Measurements from ENCODE around the gene ZC3H12D. TPM values are rescaled to one million over a fixed set of nuclear protein-coding genes. Genes with fewer than 3 reads are reported as not detected.

ZC3H12D gene
- total RNA-seq, 4 donors from 2014 or later: 1.6 to 7.2 (median 3.1) TPM

DNA sequence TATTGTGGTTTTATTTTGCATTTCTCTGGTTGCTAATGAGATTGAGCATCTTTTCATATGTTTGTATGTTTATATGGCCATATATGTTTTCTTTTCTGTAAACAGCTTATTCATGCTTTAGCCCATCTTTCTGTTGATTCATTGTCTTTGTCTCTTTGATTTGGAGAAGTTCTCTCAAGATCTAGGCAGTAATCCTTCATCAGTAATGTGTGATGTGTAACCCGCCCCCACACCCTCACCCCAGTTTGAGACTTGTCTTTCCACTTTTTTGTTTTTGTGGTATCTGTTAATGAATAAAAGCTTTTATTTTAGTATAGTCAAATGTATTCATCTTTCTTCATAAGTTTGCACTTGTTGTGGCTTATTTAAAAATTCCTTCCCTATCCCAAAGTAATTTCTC is 26.0 kb downstream of the ZC3H12D start:
- H3K9me3 ChIP-seq: no peaks in the 10 kb centered on the region
- 97 to 98% methylated on average over 1 of the region's 1 CpG for WGBS, 2 donors
- no peaks in the 10 kb centered on the region for H3K36me3 ChIP-seq
- no peak overlapping the region for H3K27ac ChIP-seq
- H3K4me1 ChIP-seq: peaks cover 0 to 18% (median 11%) of the 10 kb centered on the region in 4 donors
- TF ChIP-seq EP300 (IDR thresholded peaks at IDR 0.05): no peak
- no peak for TF ChIP-seq POLR2A (IDR thresholded peaks at IDR 0.05)
- TF ChIP-seq, protein P1, sequence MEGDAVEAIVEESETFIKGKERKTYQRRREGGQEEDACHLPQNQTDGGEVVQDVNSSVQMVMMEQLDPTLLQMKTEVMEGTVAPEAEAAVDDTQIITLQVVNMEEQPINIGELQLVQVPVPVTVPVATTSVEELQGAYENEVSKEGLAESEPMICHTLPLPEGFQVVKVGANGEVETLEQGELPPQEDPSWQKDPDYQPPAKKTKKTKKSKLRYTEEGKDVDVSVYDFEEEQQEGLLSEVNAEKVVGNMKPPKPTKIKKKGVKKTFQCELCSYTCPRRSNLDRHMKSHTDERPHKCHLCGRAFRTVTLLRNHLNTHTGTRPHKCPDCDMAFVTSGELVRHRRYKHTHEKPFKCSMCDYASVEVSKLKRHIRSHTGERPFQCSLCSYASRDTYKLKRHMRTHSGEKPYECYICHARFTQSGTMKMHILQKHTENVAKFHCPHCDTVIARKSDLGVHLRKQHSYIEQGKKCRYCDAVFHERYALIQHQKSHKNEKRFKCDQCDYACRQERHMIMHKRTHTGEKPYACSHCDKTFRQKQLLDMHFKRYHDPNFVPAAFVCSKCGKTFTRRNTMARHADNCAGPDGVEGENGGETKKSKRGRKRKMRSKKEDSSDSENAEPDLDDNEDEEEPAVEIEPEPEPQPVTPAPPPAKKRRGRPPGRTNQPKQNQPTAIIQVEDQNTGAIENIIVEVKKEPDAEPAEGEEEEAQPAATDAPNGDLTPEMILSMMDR (IDR thresholded peaks at IDR 0.05): no peak
- H3K4me3 ChIP-seq: no peak overlapping the region
- H3K27me3 ChIP-seq: peaks cover 0 to 4% of the 10 kb centered on the region in 2 donors
- no peak for DNase-seq (ENCODE audit: low spot score in 2 of 2)

DNA sequence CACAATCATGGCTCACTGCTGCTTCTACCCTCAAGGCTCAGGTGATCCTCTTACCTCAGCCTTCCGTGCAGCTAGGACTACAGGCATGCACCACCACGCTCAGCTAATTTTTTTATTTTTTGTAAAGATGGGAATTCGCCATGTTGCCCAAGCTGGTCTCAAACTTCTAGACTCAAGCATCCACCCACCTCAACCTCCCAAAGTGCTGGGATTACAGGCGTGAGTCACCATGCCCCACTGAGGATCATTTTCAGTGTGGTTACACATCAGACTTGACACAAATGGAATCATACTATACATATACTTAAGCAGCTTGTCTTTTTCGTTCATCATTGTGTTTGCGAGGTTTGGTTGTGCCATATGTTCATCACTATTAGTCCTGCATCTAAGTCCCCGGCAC is 26.6 kb downstream of the ZC3H12D start:
- H3K9me3 ChIP-seq: no peaks in the 10 kb centered on the region
- H3K4me3 ChIP-seq: no peak overlapping the region
- no peak overlapping the region for H3K27ac ChIP-seq
- no peak for TF ChIP-seq POLR2A (IDR thresholded peaks at IDR 0.05)
- TF ChIP-seq EP300 (IDR thresholded peaks at IDR 0.05): no peak
- TF ChIP-seq, protein P1 (IDR thresholded peaks at IDR 0.05): no peak
- DNase-seq (ENCODE audit: low spot score in 2 of 2): no peak
- no peaks in the 10 kb centered on the region for H3K36me3 ChIP-seq
- H3K27me3 ChIP-seq: peaks cover 0 to 4% of the 10 kb centered on the region in 2 donors
- WGBS, 2 donors: 92 to 96% methylated on average over 7 of the region's 7 CpGs
- H3K4me1 ChIP-seq: peaks cover 0 to 23% (median 17%) of the 10 kb centered on the region in 4 donors

DNA sequence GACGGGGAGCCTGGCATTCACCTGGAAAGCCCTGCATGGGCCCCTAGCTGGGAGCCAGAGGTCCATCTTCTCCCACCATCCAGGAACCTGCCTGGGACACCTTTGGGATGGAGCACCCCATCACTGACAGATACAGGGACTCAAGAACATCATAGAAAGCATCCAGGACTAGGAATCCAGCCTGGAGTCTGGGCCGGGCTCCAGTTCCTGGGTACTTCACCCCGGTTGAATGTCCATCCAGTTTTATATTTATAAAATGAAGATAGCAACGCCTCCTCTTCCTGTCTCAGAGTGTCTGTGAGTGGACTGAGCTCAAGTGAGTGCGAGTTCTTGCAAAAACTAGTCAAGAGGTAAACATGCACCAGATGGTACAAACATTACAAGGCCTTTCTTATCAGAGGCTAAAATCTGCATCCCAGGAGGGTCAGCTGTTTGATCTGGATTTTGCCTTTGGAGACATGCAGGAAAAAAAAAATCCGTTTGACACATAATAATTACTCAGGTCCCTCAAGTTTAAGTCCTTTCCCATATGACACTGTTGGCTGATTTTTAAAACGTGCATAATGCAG is 27.4 kb downstream of the ZC3H12D start:
- peaks cover 0 to 4% of the 10 kb centered on the region in 2 donors for H3K27me3 ChIP-seq
- no peaks in the 10 kb centered on the region for H3K9me3 ChIP-seq
- WGBS, 2 donors: 78 to 83% methylated on average over 7 of the region's 7 CpGs
- peaks cover 0 to 29% (median 19%) of the 10 kb centered on the region in 4 donors for H3K4me1 ChIP-seq
- TF ChIP-seq EP300 (IDR thresholded peaks at IDR 0.05) (no peak), POLR2A (IDR thresholded peaks at IDR 0.05) (no peak)
- TF ChIP-seq, protein P1 (IDR thresholded peaks at IDR 0.05): no peak
- no peaks in the 10 kb centered on the region for H3K36me3 ChIP-seq
- no peak for DNase-seq (ENCODE audit: low spot score in 2 of 2)
- no peak overlapping the region for H3K27ac ChIP-seq
- no peak overlapping the region for H3K4me3 ChIP-seq

DNA sequence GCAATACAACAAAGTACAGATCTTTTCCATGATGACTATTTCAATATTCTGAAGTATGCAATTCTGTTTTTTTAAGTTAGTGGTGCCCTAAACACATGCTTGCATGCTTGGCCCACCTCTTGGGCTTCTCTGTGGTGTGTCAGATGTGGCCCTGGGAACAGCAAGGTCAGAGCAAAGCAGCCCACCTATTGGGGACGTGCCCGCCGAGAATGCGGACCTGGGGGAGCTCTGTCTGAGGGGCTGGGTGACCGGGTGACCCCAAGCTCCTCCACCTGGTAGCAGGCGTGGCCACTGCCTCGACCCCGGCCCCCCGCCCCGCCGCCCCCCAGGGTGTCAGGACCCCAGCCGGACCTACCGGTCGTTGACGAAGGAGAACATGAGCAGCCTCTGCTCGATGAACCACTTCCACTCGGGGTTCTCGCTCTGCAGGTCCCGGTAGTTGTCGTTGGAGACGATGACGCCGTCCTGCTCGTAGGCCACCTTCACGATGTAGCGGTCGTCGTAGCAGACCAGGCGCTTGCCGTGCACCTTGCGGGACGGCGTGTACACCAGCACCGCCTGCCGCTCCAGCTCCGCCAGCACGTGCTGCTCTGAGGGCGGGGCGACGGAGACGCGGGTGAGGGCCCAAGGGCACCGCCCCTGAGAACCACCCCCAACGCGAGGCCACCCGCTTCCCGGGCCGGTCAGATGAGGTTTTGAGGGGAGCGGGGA is 28.3 kb downstream of the ZC3H12D start:
- no peak for DNase-seq (ENCODE audit: low spot score in 2 of 2)
- WGBS, 2 donors: 85 to 88% methylated on average over 38 to 42 of the region's 49 CpGs
- Histone ChIP-seq H3K4me3 (no peak overlapping the region), H3K36me3 (no peaks in the 10 kb centered on the region), H3K9me3 (no peaks in the 10 kb centered on the region), H3K4me1 (peaks cover 0 to 39% (median 25%) of the 10 kb centered on the region in 4 donors), H3K27me3 (peaks cover 0 to 7% of the 10 kb centered on the region in 2 donors), H3K27ac (no peak overlapping the region)
- TF ChIP-seq, protein P1 (IDR thresholded peaks at IDR 0.05): no peak
- TF ChIP-seq POLR2A (IDR thresholded peaks at IDR 0.05) (no peak), EP300 (IDR thresholded peaks at IDR 0.05) (no peak)

DNA sequence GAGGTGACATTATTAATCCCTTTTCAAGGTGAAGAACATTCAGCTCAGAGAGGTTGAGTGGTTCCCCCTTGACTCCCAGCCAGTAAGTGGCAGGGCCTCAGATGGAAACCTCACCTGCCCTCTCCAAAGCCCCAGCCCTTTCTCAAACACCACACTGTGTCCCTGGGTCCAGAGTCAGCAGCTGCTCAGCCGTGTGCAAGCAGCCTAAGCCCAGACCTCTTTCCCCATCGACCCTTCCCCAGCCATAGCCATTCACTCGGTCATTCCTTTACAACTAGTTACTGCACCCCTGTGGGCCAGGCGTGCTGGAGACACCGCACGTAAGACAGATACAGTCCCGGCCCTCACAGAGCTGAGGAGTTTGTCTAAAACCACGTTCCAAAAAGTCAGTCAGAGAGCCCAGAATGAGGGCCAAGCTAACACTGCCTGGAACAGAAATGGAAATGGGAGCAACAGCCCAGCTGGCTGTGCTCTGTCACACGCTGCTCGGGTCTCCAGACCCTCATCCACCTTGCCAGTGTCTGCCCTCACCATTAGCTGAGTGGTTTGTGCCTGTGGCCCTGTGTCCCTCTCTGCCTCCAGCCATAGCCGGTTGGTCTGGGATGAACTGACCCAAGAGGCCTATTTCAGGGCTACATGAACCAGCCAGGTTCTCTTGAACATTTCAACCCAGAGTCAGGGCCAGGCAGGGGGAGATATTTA is 29.6 kb downstream of the ZC3H12D start:
- Histone ChIP-seq H3K9me3 (no peaks in the 10 kb centered on the region), H3K4me3 (no peak overlapping the region), H3K36me3 (no peaks in the 10 kb centered on the region), H3K27me3 (peaks cover 0 to 16% of the 10 kb centered on the region in 2 donors), H3K4me1 (peaks cover 0 to 51% (median 35%) of the 10 kb centered on the region in 4 donors), H3K27ac (peak overlapping the region in 3 of 4 donors; percentile 36 to 82 (median 39))
- TF ChIP-seq EP300 (IDR thresholded peaks at IDR 0.05) (no peak), POLR2A (IDR thresholded peaks at IDR 0.05) (no peak)
- TF ChIP-seq, protein P1 (IDR thresholded peaks at IDR 0.05): no peak
- no peak for DNase-seq (ENCODE audit: low spot score in 2 of 2)
- 56 to 69% methylated on average over 11 of the region's 11 CpGs for WGBS, 2 donors
